ENCODE measurements around the gene ABLIM1.

The ABLIM1 gene

DNA sequence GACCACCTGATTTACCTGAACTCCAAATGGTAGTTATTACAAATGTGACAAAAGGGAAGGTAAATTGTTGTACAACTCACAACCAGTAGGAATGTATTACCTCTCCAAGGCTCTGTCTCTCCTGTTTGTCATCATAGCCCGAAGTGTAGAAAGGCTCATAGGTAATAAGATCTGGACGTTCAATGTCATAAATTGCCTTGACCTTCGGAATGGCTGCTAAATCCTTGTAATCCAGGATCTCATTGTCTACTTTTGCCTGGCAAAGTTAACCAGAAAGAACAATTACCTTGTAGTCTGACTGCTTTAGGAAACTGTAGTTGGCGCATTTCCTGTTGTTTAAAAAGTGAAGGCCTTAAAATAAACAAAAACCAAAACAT lies 185.2 kb downstream of the ABLIM1 start:
- no peak for TF ChIP-seq CTCF (IDR thresholded peaks at IDR 0.05; ENCODE audit: extremely low read depth, missing control alignments)
- no peak for DNase-seq (ENCODE audit: low spot score)

DNA sequence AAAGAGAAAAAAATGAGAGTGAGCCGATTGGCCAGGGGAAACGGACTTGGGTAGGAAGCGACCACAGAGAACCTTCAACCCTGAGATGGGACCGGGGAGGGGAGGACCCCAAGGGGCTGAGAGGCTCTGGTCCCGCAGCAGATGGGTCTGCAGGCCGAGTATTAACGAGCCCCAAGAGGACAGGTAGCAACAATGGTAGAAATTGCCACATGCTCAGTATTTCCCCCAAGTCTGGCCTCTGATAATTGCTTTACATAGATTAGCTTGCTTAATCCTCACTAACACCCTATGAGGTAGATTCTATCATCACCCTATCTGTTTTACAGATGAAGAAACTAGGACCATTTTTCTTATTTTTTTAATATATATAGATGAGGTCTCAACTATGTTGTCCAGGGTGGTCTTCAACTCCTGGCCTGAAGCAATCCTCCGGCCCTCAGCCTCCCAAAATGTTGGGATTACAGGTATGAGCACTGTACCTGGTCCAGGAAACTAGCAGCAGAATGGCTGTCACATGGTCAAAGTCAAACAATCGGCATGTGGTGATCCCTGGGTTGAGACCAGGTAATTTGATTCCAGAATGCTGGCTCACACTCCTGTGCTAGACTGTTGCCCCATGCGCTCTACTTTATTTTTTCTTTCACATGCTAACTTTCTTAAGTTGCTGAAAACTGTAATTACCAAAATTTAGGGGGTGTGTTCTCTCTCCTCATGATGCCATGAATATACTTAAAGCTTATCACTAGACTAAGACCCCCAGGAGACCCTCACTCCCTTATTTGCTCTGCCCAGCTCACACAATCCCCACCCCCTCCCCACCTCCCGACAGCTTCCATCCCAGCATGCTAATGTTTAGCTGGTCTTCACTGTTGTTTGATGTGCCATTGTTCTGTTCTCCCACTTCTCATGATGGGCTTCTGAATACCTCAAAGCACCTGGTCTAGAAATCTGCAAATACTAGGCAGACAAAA lies 185.9 kb downstream of the ABLIM1 start:
- DNase-seq (ENCODE audit: low spot score) = no peak

GRCh38 chr10:114470956-114471905 lies 186.8 kb downstream of the ABLIM1 start:
- DNase-seq (ENCODE audit: low spot score) = peak; percentile 70
- peak; percentile 89 for TF ChIP-seq CTCF (IDR thresholded peaks at IDR 0.05; ENCODE audit: extremely low read depth, missing control alignments)

More for the DNA sequence above, 185.9 kb downstream of the ABLIM1 start:
- TF ChIP-seq CTCF (IDR thresholded peaks at IDR 0.05; ENCODE audit: extremely low read depth, missing control alignments) = no peak

- TF ChIP-seq CTCF (IDR thresholded peaks at IDR 0.05; ENCODE audit: extremely low read depth, missing control alignments) = no peak
- DNase-seq (ENCODE audit: low spot score) = no peak
These were observed 187.7 kb downstream of the ABLIM1 start for GRCh38 chr10:114470361-114470760.

DNA sequence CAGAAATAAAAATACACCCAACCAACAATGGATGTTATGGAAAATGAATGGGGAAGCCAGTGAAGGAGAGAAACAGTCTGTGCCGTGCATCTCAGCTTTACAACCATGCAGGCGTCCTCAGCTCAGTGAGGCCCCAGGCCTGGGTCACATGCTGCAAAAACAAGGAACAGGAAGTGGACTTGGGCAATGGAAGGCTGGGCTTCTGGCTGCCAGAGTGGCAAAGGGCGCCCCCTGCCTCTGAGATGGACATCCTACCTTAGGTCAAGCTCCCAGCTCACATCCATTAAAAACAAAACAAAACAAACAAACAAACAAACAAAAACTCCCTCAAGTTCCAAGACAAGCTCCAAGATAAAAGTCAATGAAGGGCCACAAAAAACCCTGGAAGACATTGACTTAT lies 199.1 kb downstream of the ABLIM1 start:
- DNase-seq (ENCODE audit: low spot score) = peak; percentile 42
- TF ChIP-seq CTCF (IDR thresholded peaks at IDR 0.05; ENCODE audit: extremely low read depth, missing control alignments) = peak; percentile 17

- DNase-seq (ENCODE audit: low spot score) = no peak
- TF ChIP-seq CTCF (IDR thresholded peaks at IDR 0.05; ENCODE audit: extremely low read depth, missing control alignments) = no peak
These were observed 199.7 kb downstream of the ABLIM1 start for GRCh38 chr10:114458216-114458920.
